HCT116 (cell line): ENCODE results near the gene CORO2B. TPM values are rescaled to one million over a fixed set of nuclear protein-coding genes. Genes with fewer than 3 reads are reported as not detected.
A peak's percentile ranks its signal among the peaks of the same experiment; 100 is the strongest.

Experiments
- ATAC-seq: fragments of 200-7000 bp; cut with Tn5 transposase; 2 replicates; pipeline ENCODE4 v1.9.1; 2020; ENCODE audit warnings: mild to moderate bottlenecking, moderate library complexity
- BruUV-seq: library from RNA; stranded (reverse); fragments of 400-500 nt; replicated peaks from 2 replicates; lab custom pipeline; 2021; lab: Mats Ljungman, UMichigan
- CTCF ChIA-PET: fragments of 300-600 bp; sonication (Branson Sonifier 250); formaldehyde crosslinking; loops from one replicate; lab custom pipeline; 2021; ENCODE audit warnings: antibody characterized with exemption; lab: Charles Lee
- POLR2A ChIA-PET: fragments of 300-600, 350-600 bp; sonication (Branson Sonifier 250); formaldehyde crosslinking; loops from one replicate; lab custom pipeline; 2021; ENCODE audit warnings: antibody characterized with exemption; lab: Charles Lee
- RAD21 ChIA-PET, 2 experiments: fragments of 300-600 bp; sonication (Branson Sonifier 250); formaldehyde crosslinking; loops; one replicate each; lab custom pipeline; 2023; ENCODE audit warnings: low total read pairs in 2 of 2; ENCODE audit not compliant: uncharacterized antibody in 2 of 2, unreplicated experiment in 2 of 2, low non-redundant PET in 1 of 2; lab: Charles Lee
- DNase-seq: peaks from one replicate; pipeline ENCODE4 v3.0.0-alpha.2; 2010; ENCODE audit warnings: low read depth, low spot score
- H2AFZ ChIP-seq: fragments of 200-600 bp; shearing (Covaris generic), sonication (generic); 2 replicates; pipeline ENCODE4 v1.6.1; 2017; ENCODE audit warnings: low read depth, mixed run types, mixed read lengths, antibody characterized with exemption, low read length; ENCODE audit not compliant: poor library complexity, severe bottlenecking
- H3K27ac ChIP-seq: 2 replicates; pipeline ENCODE4 v1.5.1; 2012; ENCODE audit warnings: low read depth, low read length
- H3K27me3 ChIP-seq: fragments of 200-600 bp; sonication (generic); 2 replicates; pipeline ENCODE4 v1.6.1; 2016; ENCODE audit warnings: mixed run types, low read length, mixed read lengths; ENCODE audit not compliant: insufficient read depth
- H3K36me3 ChIP-seq, 2 experiments: fragments of 200-500 bp in 1 of 2; fragments of 200-600 bp in 1 of 2; sonication (Bioruptor generic) in 1 of 2; sonication (generic) in 1 of 2; 2 replicates each; pipeline versions ENCODE4 v1.5.1 to v1.6.1; 2014 to 2016; ENCODE audit warnings: low read length in 2 of 2, inconsistent platforms in 1 of 2, mixed read lengths in 1 of 2, mixed run types in 1 of 2; ENCODE audit not compliant: insufficient read depth in 2 of 2, control insufficient read depth in 1 of 2
- H3K4me1 ChIP-seq, 2 experiments: fragments of 200-600 bp in 1 of 2; sonication (generic) in 1 of 2; 2 replicates each; pipeline versions ENCODE4 v1.5.1 to v1.6.1; 2012 to 2017; ENCODE audit warnings: low read length in 2 of 2, inconsistent platforms in 1 of 2, mild to moderate bottlenecking in 1 of 2, mixed read lengths in 1 of 2, mixed run types in 1 of 2, moderate library complexity in 1 of 2; ENCODE audit not compliant: insufficient read depth in 2 of 2, control insufficient read depth in 1 of 2
- H3K4me2 ChIP-seq: fragments of 200-600 bp; sonication (generic); 2 replicates; pipeline ENCODE4 v1.6.1; 2017; ENCODE audit warnings: mixed run types, low read length, mixed read lengths
- H3K4me3 ChIP-seq, 2 experiments: fragments of 200-600 bp in 1 of 2; sonication (generic) in 1 of 2; replicated peaks in 1 of 2; 2 replicates each; pipeline ENCODE4 v1.5.1; 2011 to 2016; ENCODE audit warnings: low read length in 2 of 2, control low read depth in 1 of 2, low read depth in 1 of 2, mild to moderate bottlenecking in 1 of 2, mixed read lengths in 1 of 2, mixed run types in 1 of 2
- H3K79me2 ChIP-seq: fragments of 200-600 bp; sonication (generic); 2 replicates; pipeline ENCODE4 v1.6.1; 2017; ENCODE audit warnings: mild to moderate bottlenecking, mixed run types, low read length, moderate library complexity, mixed read lengths; ENCODE audit not compliant: insufficient read depth
- H3K9ac ChIP-seq: fragments of 200-600 bp; sonication (generic); 2 replicates; pipeline ENCODE4 v1.6.1; 2016; ENCODE audit warnings: low read length, mixed read lengths
- H3K9me2 ChIP-seq: fragments of 200-600 bp; sonication (generic), shearing (Covaris generic); 2 replicates; pipeline ENCODE4 v1.6.1; 2017; ENCODE audit warnings: mixed run types, mild to moderate bottlenecking, moderate library complexity; ENCODE audit not compliant: insufficient read depth
- H3K9me3 ChIP-seq, 2 experiments: fragments of 200-500 bp in 1 of 2; fragments of 200-600 bp in 1 of 2; sonication (Bioruptor generic) in 1 of 2; sonication (generic) in 1 of 2; 2 replicates each; pipeline ENCODE4 v1.6.1; 2014 to 2017; ENCODE audit warnings: low read length in 2 of 2, mixed read lengths in 2 of 2, inconsistent platforms in 1 of 2, low read depth in 1 of 2, mild to moderate bottlenecking in 1 of 2, mixed run types in 1 of 2, moderate library complexity in 1 of 2; ENCODE audit not compliant: control insufficient read depth in 1 of 2, insufficient read depth in 1 of 2
- H4K20me1 ChIP-seq: fragments of 200-600 bp; sonication (generic), shearing (Covaris generic); 2 replicates; pipeline ENCODE4 v1.6.1; 2017; ENCODE audit warnings: mixed run types, mild to moderate bottlenecking, moderate library complexity; ENCODE audit not compliant: insufficient read depth
- EGR1 ChIP-seq: IDR thresholded peaks from 2 replicates; pipeline ENCODE4 v1.6.1; 2012; ENCODE audit warnings: low read depth
- EZH2 ChIP-seq: fragments of 200-600 bp; sonication (generic); IDR thresholded peaks from 2 replicates; pipeline ENCODE4 v1.6.1; 2017; ENCODE audit warnings: antibody characterized with exemption, mixed run types
- EZH2phosphoT487 ChIP-seq: fragments of 200-600 bp; IDR thresholded peaks from 2 replicates; pipeline ENCODE4 v1.6.1; 2018; ENCODE audit warnings: antibody characterized with exemption, borderline replicate concordance
- FOSL1 ChIP-seq: IDR thresholded peaks from 2 replicates; pipeline ENCODE4 v1.6.1; 2012; ENCODE audit warnings: low read depth
- POLR2A ChIP-seq: IDR thresholded peaks from 2 replicates; pipeline ENCODE4 v1.7.0; 2011; ENCODE audit warnings: borderline replicate concordance; ENCODE audit not compliant: insufficient read depth, insufficient read length; ENCODE audit errors: extremely low read depth
- SIN3A ChIP-seq: IDR thresholded peaks from 2 replicates; pipeline ENCODE4 v1.6.1; 2012; ENCODE audit warnings: low read depth
- TCF7L2 ChIP-seq: IDR thresholded peaks from 2 replicates; pipeline ENCODE4 v1.7.0; 2011; ENCODE audit warnings: borderline replicate concordance, inconsistent platforms; ENCODE audit not compliant: insufficient read depth, insufficient read length; ENCODE audit errors: extremely low read depth
- YY1 ChIP-seq: IDR thresholded peaks from 2 replicates; pipeline ENCODE4 v1.6.1; 2011; ENCODE audit warnings: low read length, low read depth, moderate library complexity, mild to moderate bottlenecking; ENCODE audit not compliant: insufficient replicate concordance; ENCODE audit errors: extremely low read depth
- ZFX ChIP-seq: fragments of 450-650 bp; IDR thresholded peaks from 2 replicates; pipeline ENCODE4 v1.6.1; 2017
- ZNF274 ChIP-seq: fragments of 200-500 bp; sonication (Bioruptor generic); IDR thresholded peaks from 2 replicates; pipeline ENCODE4 v1.6.1; 2014; ENCODE audit warnings: mild to moderate bottlenecking, low read depth, low read length, inconsistent platforms
- intact Hi-C: fragments of 100-400 bp; cut with micrococcal nuclease; formaldehyde crosslinking; loops from 2 replicates; pipeline ENCODE4 v1.10.0; 2022
- total RNA-seq: library from RNA; stranded (reverse); gene quantifications from one replicate; pipeline ENCODE4 v1.2.1, GENCODE V29; 2021; ENCODE audit not compliant: unreplicated experiment
- TF ChIP-seq, protein P1 (sequence below): IDR thresholded peaks from 2 replicates; pipeline ENCODE4 v1.6.1; 2012
- TF ChIP-seq, protein P2 (sequence below): IDR thresholded peaks from 2 replicates; pipeline ENCODE4 v1.6.1; 2012
- TF ChIP-seq, protein P3 (sequence below), 3 experiments: fragments of 200-600 bp in 1 of 3; sonication (generic) in 1 of 3; IDR thresholded peaks in 2 of 3; conservative IDR thresholded peaks in 1 of 3; 2 replicates each; pipeline ENCODE4 v1.5.1; 2012 to 2017; ENCODE audit warnings: low read depth in 2 of 3, low read length in 2 of 3, antibody characterized with exemption in 1 of 3, borderline replicate concordance in 1 of 3, control low read depth in 1 of 3, mild to moderate bottlenecking in 1 of 3, mixed read lengths in 1 of 3, mixed run types in 1 of 3, moderate library complexity in 1 of 3; ENCODE audit not compliant: insufficient read depth in 1 of 3

The CORO2B gene
- total RNA-seq, 1 experiment from 2014 or later = 2.8 TPM

DNA sequence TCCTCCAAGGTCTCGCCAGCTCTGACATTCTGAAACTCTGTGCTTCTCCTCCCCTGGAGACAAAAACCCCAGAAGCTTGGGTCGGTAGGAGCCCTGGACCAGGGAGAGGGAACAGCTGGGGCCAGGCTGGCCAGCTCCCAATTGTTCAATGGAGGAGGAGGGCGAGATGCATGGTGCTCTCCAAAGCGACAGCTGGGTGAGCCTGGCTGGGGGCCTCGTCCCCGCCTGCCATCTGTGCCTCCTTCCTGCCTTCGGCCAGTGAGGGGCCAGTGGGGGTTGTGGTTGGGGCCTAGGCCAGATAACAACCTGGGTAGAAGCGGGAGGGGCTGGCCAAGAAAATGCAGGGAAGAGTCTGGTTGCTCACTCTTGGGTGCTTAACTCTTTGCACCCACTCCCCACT, 79.4 kb downstream of the CORO2B start (continued):
- TF ChIP-seq TCF7L2 (no peak), FOSL1 (no peak), EGR1 (no peak), ZFX (no peak), ZNF274 (no peak), EZH2phosphoT487 (no peak), POLR2A (no peak), SIN3A (no peak), YY1 (no peak)
- TF ChIP-seq, protein P1, sequence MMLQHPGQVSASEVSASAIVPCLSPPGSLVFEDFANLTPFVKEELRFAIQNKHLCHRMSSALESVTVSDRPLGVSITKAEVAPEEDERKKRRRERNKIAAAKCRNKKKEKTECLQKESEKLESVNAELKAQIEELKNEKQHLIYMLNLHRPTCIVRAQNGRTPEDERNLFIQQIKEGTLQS = no peak
- TF ChIP-seq, protein P2, sequence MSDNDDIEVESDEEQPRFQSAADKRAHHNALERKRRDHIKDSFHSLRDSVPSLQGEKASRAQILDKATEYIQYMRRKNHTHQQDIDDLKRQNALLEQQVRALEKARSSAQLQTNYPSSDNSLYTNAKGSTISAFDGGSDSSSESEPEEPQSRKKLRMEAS = no peak

DNA sequence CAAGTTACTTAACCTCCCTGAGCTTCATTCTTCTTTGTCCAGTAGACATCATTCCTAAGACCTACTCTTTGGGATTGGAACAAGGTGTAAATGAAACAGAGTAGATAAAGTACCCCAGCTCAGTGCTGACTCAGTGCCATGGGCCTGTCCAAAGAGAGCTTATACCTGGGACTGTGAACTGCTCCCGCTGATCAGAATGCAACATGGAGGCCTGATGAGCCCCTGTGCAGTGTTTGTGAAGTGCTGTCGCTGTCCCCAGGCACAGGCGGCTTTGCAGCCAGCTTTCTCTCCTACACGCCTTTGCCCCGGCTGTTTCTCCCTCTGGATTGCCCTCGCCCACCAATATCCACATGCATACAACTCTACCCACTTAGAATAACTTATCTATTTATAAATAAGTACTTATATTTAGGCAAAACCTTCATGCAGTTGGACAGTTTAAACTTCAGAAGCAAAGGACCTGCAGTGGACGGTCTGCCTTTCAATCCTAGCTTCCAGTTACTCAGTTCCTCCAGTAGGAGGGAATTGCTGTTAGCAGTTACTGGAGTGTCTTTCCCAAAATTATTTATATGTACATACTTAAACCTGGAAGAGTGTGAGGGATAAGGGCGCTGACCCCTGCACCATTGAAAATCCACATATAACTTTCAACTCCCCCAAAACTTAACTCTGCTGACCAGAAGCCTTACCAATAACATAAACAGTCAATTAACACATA, 80.0 kb downstream of the CORO2B start:
- Histone ChIP-seq H3K27ac (no peak overlapping the region), H3K36me3 (no peaks in the 10 kb centered on the region), H3K27me3 (no peaks in the 10 kb centered on the region), H3K79me2 (no peaks in the 10 kb centered on the region), H3K4me1 (no peaks in the 10 kb centered on the region), H3K4me3 (no peak overlapping the region), H4K20me1 (no peaks in the 10 kb centered on the region), H3K9me3 (no peaks in the 10 kb centered on the region), H3K9me2 (no peaks in the 10 kb centered on the region), H2AFZ (no peak overlapping the region), H3K9ac (no peak overlapping the region), H3K4me2 (no peak overlapping the region)
- ATAC-seq (no peak), DNase-seq (no peak)
- POLR2A ChIA-PET = no interaction called here
- BruUV-seq = no TSS peak
- TF ChIP-seq EZH2 = no peak
- TF ChIP-seq, protein P3, sequence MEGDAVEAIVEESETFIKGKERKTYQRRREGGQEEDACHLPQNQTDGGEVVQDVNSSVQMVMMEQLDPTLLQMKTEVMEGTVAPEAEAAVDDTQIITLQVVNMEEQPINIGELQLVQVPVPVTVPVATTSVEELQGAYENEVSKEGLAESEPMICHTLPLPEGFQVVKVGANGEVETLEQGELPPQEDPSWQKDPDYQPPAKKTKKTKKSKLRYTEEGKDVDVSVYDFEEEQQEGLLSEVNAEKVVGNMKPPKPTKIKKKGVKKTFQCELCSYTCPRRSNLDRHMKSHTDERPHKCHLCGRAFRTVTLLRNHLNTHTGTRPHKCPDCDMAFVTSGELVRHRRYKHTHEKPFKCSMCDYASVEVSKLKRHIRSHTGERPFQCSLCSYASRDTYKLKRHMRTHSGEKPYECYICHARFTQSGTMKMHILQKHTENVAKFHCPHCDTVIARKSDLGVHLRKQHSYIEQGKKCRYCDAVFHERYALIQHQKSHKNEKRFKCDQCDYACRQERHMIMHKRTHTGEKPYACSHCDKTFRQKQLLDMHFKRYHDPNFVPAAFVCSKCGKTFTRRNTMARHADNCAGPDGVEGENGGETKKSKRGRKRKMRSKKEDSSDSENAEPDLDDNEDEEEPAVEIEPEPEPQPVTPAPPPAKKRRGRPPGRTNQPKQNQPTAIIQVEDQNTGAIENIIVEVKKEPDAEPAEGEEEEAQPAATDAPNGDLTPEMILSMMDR (IDR thresholded peaks at IDR 0.05 in 2 of 3, conservative IDR thresholded peaks at IDR 0.05 in 1 of 3; ENCODE audit: borderline replicate concordance in 1 of 3, insufficient read depth in 1 of 3, low read depth in 2 of 3, low read length in 2 of 3) = 0 out of 6 replicates have a peak, but pooled peaks of 1 of the 3 experiments have one; percentile 6
- CTCF ChIA-PET = interaction anchor here (0.6 to 1.7 kb wide), 4 partner anchors 15 to 105 kb away, joined by 3 to 13 read pairs (median 3); no protein-coding TSS in a partner anchor
- RAD21 ChIA-PET = no interaction called here
- intact Hi-C loops = no loop called here
